WTC11 (cell line): ENCODE measurements around the gene RBM38.

ENCODE experiments used
- IRF2 ChIP-seq: sonication (generic); formaldehyde crosslinking; IDR thresholded peaks from 2 replicates; pipeline ENCODE4 v1.8.0; 2022; ENCODE audit warnings: low read depth, missing genetic modification reagents, borderline replicate concordance
- NR2C2 ChIP-seq: sonication (generic); formaldehyde crosslinking; IDR thresholded peaks from 2 replicates; pipeline ENCODE4 v1.8.0; 2022; ENCODE audit warnings: mild to moderate bottlenecking, missing genetic modification reagents
- NR3C1 ChIP-seq: sonication (generic); formaldehyde crosslinking; conservative IDR thresholded peaks from 2 replicates; pipeline ENCODE4 v1.8.1; 2023; ENCODE audit warnings: low read depth, mild to moderate bottlenecking, missing genetic modification reagents
- TEAD4 ChIP-seq: sonication (generic); formaldehyde crosslinking; IDR thresholded peaks from 2 replicates; pipeline ENCODE4 v1.8.0; 2022; ENCODE audit warnings: mild to moderate bottlenecking, missing genetic modification reagents
- ZNF138 ChIP-seq: sonication (generic); formaldehyde crosslinking; conservative IDR thresholded peaks from 2 replicates; pipeline ENCODE4 v1.8.1; 2022; ENCODE audit warnings: mild to moderate bottlenecking, moderate library complexity, missing genetic modification reagents
- TF ChIP-seq, protein P1 (sequence below): sonication (generic); formaldehyde crosslinking; IDR thresholded peaks from 2 replicates; pipeline ENCODE4 v1.8.1; 2023; ENCODE audit warnings: mild to moderate bottlenecking, missing genetic modification reagents, borderline replicate concordance
- TF ChIP-seq, protein P2 (sequence below): fragments of 200-600 bp; IDR thresholded peaks from 2 replicates; pipeline ENCODE4 v1.8.0; 2022; ENCODE audit warnings: antibody characterized with exemption
- TF ChIP-seq, protein P3 (sequence below): sonication (generic); formaldehyde crosslinking; IDR thresholded peaks from 2 replicates; pipeline ENCODE4 v1.8.1; 2023; ENCODE audit warnings: mild to moderate bottlenecking, moderate library complexity, missing genetic modification reagents
- TF ChIP-seq, protein P4 (sequence below): sonication (generic); formaldehyde crosslinking; conservative IDR thresholded peaks from 2 replicates; pipeline ENCODE4 v1.8.1; 2022; ENCODE audit warnings: mild to moderate bottlenecking, missing genetic modification reagents
- TF ChIP-seq, protein P5 (sequence below): fragments of 250-450 bp; sonication (Bioruptor Pico); conservative IDR thresholded peaks from 2 replicates; pipeline ENCODE4 v1.9.0; 2021; ENCODE audit warnings: mild to moderate bottlenecking
- TF ChIP-seq, protein P6 (sequence below): sonication (generic); formaldehyde crosslinking; IDR thresholded peaks from 2 replicates; pipeline ENCODE4 v1.8.0; 2022; ENCODE audit warnings: missing genetic modification reagents
- TF ChIP-seq, protein P7 (sequence below): sonication (generic); formaldehyde crosslinking; IDR thresholded peaks from 2 replicates; pipeline ENCODE4 v1.8.1; 2022; ENCODE audit warnings: low read depth, missing genetic modification reagents, borderline replicate concordance
- TF ChIP-seq, protein P8 (sequence below): sonication (generic); formaldehyde crosslinking; IDR thresholded peaks from 2 replicates; pipeline ENCODE4 v1.8.0; 2023; ENCODE audit warnings: mild to moderate bottlenecking, missing genetic modification reagents

DNA sequence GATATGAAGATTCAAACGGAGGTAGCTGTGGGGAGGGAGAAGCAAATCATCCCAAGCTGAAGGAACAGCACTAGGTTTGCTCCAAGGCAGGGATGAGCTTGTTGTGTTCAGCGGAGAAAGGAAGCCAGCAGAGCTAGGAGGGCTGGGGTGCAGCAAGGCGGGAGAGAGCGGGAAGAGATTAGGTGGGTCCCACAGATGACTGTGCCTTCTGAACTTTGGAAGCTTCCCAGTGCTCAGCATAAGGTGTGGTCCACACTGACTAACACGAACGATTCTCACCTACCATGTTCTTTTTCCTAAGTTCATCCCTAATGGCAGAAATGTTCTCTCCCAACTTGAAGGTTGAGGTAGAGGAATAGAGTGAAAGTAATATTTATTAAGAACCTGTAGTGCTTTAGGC is 38.9 kb upstream of the RBM38 start:
- TF ChIP-seq, protein P1, sequence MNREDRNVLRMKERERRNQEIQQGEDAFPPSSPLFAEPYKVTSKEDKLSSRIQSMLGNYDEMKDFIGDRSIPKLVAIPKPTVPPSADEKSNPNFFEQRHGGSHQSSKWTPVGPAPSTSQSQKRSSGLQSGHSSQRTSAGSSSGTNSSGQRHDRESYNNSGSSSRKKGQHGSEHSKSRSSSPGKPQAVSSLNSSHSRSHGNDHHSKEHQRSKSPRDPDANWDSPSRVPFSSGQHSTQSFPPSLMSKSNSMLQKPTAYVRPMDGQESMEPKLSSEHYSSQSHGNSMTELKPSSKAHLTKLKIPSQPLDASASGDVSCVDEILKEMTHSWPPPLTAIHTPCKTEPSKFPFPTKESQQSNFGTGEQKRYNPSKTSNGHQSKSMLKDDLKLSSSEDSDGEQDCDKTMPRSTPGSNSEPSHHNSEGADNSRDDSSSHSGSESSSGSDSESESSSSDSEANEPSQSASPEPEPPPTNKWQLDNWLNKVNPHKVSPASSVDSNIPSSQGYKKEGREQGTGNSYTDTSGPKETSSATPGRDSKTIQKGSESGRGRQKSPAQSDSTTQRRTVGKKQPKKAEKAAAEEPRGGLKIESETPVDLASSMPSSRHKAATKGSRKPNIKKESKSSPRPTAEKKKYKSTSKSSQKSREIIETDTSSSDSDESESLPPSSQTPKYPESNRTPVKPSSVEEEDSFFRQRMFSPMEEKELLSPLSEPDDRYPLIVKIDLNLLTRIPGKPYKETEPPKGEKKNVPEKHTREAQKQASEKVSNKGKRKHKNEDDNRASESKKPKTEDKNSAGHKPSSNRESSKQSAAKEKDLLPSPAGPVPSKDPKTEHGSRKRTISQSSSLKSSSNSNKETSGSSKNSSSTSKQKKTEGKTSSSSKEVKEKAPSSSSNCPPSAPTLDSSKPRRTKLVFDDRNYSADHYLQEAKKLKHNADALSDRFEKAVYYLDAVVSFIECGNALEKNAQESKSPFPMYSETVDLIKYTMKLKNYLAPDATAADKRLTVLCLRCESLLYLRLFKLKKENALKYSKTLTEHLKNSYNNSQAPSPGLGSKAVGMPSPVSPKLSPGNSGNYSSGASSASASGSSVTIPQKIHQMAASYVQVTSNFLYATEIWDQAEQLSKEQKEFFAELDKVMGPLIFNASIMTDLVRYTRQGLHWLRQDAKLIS (CRISPR knock-in tag) = no peak
- TF ChIP-seq, protein P2, sequence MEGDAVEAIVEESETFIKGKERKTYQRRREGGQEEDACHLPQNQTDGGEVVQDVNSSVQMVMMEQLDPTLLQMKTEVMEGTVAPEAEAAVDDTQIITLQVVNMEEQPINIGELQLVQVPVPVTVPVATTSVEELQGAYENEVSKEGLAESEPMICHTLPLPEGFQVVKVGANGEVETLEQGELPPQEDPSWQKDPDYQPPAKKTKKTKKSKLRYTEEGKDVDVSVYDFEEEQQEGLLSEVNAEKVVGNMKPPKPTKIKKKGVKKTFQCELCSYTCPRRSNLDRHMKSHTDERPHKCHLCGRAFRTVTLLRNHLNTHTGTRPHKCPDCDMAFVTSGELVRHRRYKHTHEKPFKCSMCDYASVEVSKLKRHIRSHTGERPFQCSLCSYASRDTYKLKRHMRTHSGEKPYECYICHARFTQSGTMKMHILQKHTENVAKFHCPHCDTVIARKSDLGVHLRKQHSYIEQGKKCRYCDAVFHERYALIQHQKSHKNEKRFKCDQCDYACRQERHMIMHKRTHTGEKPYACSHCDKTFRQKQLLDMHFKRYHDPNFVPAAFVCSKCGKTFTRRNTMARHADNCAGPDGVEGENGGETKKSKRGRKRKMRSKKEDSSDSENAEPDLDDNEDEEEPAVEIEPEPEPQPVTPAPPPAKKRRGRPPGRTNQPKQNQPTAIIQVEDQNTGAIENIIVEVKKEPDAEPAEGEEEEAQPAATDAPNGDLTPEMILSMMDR = no peak
- TF ChIP-seq NR3C1 (CRISPR knock-in tag) (no peak), ZNF138 (CRISPR knock-in tag) (no peak), IRF2 (CRISPR knock-in tag) (no peak), TEAD4 (CRISPR knock-in tag) (no peak), NR2C2 (CRISPR knock-in tag) (no peak)
- TF ChIP-seq, protein P3, sequence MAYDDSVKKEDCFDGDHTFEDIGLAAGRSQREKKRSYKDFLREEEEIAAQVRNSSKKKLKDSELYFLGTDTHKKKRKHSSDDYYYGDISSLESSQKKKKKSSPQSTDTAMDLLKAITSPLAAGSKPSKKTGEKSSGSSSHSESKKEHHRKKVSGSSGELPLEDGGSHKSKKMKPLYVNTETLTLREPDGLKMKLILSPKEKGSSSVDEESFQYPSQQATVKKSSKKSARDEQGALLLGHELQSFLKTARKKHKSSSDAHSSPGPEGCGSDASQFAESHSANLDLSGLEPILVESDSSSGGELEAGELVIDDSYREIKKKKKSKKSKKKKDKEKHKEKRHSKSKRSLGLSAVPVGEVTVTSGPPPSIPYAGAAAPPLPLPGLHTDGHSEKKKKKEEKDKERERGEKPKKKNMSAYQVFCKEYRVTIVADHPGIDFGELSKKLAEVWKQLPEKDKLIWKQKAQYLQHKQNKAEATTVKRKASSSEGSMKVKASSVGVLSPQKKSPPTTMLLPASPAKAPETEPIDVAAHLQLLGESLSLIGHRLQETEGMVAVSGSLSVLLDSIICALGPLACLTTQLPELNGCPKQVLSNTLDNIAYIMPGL = no peak
- TF ChIP-seq, protein P4, sequence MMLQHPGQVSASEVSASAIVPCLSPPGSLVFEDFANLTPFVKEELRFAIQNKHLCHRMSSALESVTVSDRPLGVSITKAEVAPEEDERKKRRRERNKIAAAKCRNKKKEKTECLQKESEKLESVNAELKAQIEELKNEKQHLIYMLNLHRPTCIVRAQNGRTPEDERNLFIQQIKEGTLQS (CRISPR knock-in tag) = no peak
- TF ChIP-seq, protein P5, sequence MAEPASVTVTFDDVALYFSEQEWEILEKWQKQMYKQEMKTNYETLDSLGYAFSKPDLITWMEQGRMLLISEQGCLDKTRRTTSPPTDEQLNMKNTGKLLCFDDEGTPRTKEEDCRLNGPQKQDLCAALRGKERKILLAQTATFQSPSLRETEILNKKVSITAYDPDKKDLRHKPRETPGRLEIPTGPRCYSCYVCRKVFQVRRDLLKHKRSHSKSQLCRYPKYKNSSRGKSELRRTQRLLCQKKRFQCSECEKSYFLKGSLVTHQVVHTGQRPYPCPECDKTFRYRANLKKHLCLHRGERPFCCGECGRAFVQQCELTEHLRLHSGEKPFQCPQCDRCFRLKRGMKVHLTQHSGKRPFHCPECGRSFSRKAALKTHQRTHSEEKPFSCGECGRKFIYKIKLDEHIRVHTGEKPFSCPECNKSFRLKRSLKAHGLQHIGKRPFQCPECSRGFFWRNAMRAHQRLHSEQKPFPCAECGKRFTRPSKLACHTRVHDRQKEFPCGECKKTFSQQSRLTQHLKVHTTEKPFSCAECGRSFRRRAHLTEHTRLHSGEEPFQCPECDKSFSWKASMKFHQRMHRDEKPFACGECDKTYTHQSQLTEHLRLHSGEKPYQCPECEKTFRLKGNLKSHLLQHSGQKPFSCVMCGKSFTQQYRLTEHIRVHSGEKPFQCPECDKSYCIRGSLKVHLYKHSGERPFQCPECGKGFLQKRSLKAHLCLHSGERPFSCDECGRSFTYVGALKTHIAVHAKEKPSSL (CRISPR knock-in tag) = no peak
- TF ChIP-seq, protein P6, sequence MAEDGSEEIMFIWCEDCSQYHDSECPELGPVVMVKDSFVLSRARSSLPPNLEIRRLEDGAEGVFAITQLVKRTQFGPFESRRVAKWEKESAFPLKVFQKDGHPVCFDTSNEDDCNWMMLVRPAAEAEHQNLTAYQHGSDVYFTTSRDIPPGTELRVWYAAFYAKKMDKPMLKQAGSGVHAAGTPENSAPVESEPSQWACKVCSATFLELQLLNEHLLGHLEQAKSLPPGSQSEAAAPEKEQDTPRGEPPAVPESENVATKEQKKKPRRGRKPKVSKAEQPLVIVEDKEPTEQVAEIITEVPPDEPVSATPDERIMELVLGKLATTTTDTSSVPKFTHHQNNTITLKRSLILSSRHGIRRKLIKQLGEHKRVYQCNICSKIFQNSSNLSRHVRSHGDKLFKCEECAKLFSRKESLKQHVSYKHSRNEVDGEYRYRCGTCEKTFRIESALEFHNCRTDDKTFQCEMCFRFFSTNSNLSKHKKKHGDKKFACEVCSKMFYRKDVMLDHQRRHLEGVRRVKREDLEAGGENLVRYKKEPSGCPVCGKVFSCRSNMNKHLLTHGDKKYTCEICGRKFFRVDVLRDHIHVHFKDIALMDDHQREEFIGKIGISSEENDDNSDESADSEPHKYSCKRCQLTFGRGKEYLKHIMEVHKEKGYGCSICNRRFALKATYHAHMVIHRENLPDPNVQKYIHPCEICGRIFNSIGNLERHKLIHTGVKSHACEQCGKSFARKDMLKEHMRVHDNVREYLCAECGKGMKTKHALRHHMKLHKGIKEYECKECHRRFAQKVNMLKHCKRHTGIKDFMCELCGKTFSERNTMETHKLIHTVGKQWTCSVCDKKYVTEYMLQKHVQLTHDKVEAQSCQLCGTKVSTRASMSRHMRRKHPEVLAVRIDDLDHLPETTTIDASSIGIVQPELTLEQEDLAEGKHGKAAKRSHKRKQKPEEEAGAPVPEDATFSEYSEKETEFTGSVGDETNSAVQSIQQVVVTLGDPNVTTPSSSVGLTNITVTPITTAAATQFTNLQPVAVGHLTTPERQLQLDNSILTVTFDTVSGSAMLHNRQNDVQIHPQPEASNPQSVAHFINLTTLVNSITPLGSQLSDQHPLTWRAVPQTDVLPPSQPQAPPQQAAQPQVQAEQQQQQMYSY (CRISPR knock-in tag) = no peak
- TF ChIP-seq, protein P7, sequence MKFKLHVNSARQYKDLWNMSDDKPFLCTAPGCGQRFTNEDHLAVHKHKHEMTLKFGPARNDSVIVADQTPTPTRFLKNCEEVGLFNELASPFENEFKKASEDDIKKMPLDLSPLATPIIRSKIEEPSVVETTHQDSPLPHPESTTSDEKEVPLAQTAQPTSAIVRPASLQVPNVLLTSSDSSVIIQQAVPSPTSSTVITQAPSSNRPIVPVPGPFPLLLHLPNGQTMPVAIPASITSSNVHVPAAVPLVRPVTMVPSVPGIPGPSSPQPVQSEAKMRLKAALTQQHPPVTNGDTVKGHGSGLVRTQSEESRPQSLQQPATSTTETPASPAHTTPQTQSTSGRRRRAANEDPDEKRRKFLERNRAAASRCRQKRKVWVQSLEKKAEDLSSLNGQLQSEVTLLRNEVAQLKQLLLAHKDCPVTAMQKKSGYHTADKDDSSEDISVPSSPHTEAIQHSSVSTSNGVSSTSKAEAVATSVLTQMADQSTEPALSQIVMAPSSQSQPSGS (CRISPR knock-in tag) = no peak
- TF ChIP-seq, protein P8, sequence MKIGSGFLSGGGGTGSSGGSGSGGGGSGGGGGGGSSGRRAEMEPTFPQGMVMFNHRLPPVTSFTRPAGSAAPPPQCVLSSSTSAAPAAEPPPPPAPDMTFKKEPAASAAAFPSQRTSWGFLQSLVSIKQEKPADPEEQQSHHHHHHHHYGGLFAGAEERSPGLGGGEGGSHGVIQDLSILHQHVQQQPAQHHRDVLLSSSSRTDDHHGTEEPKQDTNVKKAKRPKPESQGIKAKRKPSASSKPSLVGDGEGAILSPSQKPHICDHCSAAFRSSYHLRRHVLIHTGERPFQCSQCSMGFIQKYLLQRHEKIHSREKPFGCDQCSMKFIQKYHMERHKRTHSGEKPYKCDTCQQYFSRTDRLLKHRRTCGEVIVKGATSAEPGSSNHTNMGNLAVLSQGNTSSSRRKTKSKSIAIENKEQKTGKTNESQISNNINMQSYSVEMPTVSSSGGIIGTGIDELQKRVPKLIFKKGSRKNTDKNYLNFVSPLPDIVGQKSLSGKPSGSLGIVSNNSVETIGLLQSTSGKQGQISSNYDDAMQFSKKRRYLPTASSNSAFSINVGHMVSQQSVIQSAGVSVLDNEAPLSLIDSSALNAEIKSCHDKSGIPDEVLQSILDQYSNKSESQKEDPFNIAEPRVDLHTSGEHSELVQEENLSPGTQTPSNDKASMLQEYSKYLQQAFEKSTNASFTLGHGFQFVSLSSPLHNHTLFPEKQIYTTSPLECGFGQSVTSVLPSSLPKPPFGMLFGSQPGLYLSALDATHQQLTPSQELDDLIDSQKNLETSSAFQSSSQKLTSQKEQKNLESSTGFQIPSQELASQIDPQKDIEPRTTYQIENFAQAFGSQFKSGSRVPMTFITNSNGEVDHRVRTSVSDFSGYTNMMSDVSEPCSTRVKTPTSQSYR (CRISPR knock-in tag) = no peak
